Skeletal muscle cell (primary cell): Measurements from ENCODE around the gene SSR3.

ENCODE experiments used
- DNase-seq: peaks from one replicate; pipeline ENCODE4 v3.0.0-alpha.2; 2010; ENCODE audit warnings: low read depth
- H3K4me3 ChIP-seq: 2 replicates; pipeline ENCODE4 v1.5.1; 2011; ENCODE audit warnings: low read depth, mild to moderate bottlenecking, control low read depth, low read length, moderate library complexity

The SSR3 gene

DNA sequence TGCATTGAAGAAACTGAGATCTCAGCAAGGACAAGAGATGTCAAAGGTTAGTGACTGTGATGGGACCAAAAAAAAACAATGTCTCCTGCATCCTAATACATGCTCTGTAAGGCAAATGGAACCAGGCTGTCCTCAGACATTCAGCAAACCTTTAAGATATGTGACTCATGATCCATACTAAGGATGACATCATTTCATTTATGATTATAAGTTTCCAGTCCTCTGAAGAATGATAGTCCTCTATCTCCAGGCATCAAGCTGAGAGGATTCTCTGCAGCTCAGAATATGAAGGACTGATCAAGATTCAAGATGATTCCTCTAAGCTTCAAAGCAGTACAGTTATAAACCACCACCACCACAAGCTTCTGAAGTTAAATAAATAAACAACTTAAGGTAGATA, 47.6 kb downstream of the SSR3 start:
- H3K4me3 ChIP-seq: no peak overlapping the region
- no peak for DNase-seq

DNA sequence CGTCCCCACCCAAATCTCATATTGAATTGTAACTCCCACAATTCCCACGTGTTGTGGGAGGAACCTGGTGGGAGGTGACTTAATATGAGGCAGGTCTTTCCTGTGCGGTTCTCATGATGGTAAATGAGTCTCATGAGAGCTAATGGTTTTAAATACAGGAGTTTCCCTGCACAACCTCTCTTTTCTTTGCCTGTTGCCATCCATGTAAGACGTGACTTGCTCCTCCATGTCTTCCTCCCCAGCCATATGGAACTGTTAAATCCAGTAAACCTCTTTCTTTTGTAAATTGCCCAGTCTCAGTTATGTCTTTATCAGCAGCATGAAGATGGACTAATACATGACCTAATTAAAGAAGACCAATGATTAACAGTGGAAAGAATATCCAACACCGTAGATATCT, 56.6 kb downstream of the SSR3 start:
- H3K4me3 ChIP-seq: no peak overlapping the region
- DNase-seq: no peak

DNA sequence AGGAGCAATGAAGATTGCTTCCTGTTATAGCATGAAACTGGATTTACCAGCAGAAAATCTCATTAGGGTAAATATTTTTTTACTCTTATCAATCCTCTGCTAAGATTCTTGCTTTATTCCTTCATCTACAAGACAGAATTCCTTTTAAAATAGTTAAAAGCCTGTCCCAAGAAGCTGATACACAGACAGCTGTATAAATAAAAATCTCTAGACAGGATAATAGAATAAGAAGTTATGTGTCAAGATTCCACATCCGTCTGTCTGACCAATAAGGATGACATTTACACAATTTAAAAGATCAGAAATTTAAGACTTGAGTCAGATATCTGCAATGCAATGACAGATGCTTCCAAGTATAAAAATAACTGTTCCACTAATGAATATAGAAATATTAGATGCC, 57.6 kb downstream of the SSR3 start:
- H3K4me3 ChIP-seq: no peak overlapping the region
- DNase-seq: peak; percentile 42

DNA sequence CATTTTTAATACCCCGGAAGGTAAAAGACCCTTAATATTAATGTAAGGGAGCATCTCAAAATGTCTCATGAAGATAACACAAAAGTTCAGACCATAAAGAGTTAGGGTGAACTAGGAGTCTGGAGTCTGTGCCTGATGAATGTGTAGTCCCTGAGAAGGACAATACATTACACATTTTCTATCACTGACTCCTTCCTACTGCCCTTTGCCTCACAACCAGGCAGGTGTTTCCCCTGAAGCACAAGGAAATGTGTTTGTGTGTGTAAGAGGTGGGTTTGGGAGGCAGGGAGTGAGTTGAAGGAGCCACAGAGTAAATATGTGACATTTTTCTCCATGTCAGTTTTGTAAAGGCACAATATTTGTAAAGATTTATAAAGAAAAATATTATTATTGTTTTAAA, 59.1 kb downstream of the SSR3 start:
- no peak for DNase-seq
- no peak overlapping the region for H3K4me3 ChIP-seq

DNA sequence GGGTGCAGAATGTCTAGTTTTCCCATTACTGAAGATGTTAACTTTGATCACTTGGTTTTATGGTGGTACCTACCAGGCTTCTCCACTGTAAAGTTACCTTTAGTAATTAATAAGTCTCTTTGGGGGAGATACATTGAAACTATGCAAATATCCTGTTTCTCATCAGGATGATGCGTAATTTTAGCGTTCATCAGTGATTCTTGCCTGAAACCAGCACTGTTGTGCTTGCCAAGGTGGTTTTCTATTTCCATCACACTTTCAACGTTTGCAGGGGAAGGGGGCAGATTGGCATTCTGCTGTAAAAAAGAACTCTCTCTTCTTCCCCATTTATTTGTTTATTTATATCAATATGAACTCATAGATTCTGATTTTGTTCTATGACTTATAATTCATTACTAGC, 61.0 kb downstream of the SSR3 start:
- H3K4me3 ChIP-seq: no peak overlapping the region
- DNase-seq: no peak

DNA sequence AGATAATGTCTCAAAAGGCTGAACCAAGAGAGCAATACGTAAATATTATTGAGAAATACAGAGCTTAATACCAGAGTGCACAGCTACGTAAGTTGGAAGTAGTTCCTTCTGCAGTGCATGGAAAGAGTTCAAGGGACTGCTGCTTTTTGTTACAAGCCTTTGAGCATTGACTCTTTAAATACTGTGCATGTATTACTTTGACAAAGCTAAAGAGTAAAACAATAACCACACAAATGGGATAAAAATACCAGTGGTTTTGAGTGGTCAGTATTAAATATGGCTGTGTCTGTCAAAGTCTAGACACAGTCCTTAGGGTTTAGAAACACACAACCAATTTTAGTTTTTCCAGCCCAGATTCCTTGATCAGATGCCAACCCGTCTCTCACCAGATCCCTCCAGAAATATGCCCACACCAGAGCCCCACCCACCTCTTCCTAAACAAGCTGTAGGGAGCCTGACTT, 62.1 kb downstream of the SSR3 start:
- no peak overlapping the region for H3K4me3 ChIP-seq
- peak; percentile 47 for DNase-seq

DNA sequence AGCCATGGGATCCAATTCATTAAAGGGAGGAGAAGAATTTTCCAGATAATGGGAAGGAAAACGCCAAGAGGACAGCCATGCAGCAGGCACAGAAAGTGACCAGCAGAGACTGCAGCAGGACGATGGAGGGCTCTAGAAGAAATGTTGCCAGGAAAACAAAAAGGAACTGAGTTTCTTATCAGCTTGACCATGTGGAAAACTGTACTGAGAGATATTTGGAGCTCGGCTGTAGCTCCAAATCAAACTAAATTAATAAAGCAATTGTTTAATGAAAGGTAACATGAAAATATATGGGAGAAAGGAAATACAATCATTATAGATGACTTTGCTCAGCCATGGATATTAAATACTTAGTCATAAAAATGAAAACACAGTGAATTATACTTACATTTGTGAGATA, 63.7 kb downstream of the SSR3 start:
- no peak for DNase-seq
- no peak overlapping the region for H3K4me3 ChIP-seq
